ENCODE data around the gene CDH4.

Gene CDH4

GRCh38 chr20:61661025-61661424, 409.0 kb downstream of the CDH4 start:
- Histone ChIP-seq H3K36me3 (ENCODE audit: control insufficient read depth in 2 of 2, insufficient read depth in 1 of 2, low read length in 2 of 2) (no peaks in the 10 kb centered on the region), H3K4me1 (ENCODE audit: control insufficient read depth, insufficient read depth, low read length) (no peaks in the 10 kb centered on the region), H3K27ac (ENCODE audit: extremely low read depth, low read depth, low read length) (no peak overlapping the region), H3K9me3 (ENCODE audit: control insufficient read depth, insufficient read depth, low read depth, low read length) (no peaks in the 10 kb centered on the region), H3K4me3 (ENCODE audit: low read depth, low read length) (no peak overlapping the region)
- CTCF ChIA-PET: no interaction called here
- POLR2A ChIA-PET: no interaction called here
- TF ChIP-seq ZBTB8A (tag by site-specific recombination; IDR thresholded peaks at IDR 0.05) (no peak), ZFP37 (tag by site-specific recombination; IDR thresholded peaks at IDR 0.05) (no peak), PBX3 (CRISPR knock-in tag; IDR thresholded peaks at IDR 0.05) (no peak), ZNF513 (tag by site-specific recombination; IDR thresholded peaks at IDR 0.05) (no peak), ZNF391 (tag by site-specific recombination; IDR thresholded peaks at IDR 0.05; ENCODE audit: borderline replicate concordance, low read depth) (no peak), ZNF302 (tag by site-specific recombination; IDR thresholded peaks at IDR 0.05; ENCODE audit: low read depth) (no peak), ZNF664 (tag by site-specific recombination; IDR thresholded peaks at IDR 0.05) (no peak), PATZ1 (tag by site-specific recombination; IDR thresholded peaks at IDR 0.05) (no peak), ZNF626 (tag by site-specific recombination; IDR thresholded peaks at IDR 0.05) (no peak), KLF10 (tag by site-specific recombination; IDR thresholded peaks at IDR 0.05) (no peak), MYNN (tag by site-specific recombination; IDR thresholded peaks at IDR 0.05; ENCODE audit: borderline replicate concordance) (no peak), WT1 (tag by site-specific recombination; IDR thresholded peaks at IDR 0.05) (no peak), ZNF274 (IDR thresholded peaks at IDR 0.05; ENCODE audit: low read length) (no peak), ZNF274 (tag by site-specific recombination; IDR thresholded peaks at IDR 0.05; ENCODE audit: borderline replicate concordance) (no peak), ZNF266 (tag by site-specific recombination; IDR thresholded peaks at IDR 0.05; ENCODE audit: low read depth) (no peak)

DNA sequence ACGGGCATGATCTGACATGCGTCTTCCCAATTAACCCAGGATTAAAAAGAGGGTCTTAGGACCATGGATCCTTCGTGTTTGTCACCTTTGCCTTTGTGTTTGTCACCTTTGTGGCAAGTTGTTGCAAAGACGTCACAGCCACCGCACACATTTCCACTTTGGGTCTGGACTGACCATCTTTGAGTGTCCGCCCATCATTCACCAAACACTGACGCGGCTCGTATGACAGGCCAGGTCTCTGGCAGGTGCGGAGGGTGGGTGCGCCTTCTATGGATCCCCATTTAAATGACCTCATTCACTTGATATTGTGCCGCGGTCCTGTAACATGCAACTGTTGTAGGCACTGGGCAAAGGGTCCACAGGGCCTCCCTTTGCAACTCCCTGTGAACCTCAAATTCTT, 409.5 kb downstream of the CDH4 start:
- no peaks in the 10 kb centered on the region for H3K36me3 ChIP-seq (ENCODE audit: control insufficient read depth in 2 of 2, insufficient read depth in 1 of 2, low read length in 2 of 2)
- ChIA-PET CTCF (interaction anchor here (0.7 kb wide), 1 partner anchor 641 kb away, joined by 3 read pairs; no protein-coding TSS in a partner anchor), POLR2A (no interaction called here)
- TF ChIP-seq ZXDB (tag by site-specific recombination; IDR thresholded peaks at IDR 0.05) (no peak), ZNF138 (tag by site-specific recombination; IDR thresholded peaks at IDR 0.05; ENCODE audit: borderline replicate concordance) (no peak), ZNF843 (tag by site-specific recombination; IDR thresholded peaks at IDR 0.05) (no peak)
- no peak overlapping the region for H3K27ac ChIP-seq (ENCODE audit: extremely low read depth, low read depth, low read length)
- H3K4me3 ChIP-seq (ENCODE audit: low read depth, low read length): no peak overlapping the region
- no peaks in the 10 kb centered on the region for H3K9me3 ChIP-seq (ENCODE audit: control insufficient read depth, insufficient read depth, low read depth, low read length)
- H3K4me1 ChIP-seq (ENCODE audit: control insufficient read depth, insufficient read depth, low read length): no peaks in the 10 kb centered on the region
